GM12878 (cell line): ENCODE data around the gene DNAI7. TPM values are rescaled to one million over a fixed set of nuclear protein-coding genes. Genes with fewer than 3 reads are reported as not detected.

ENCODE experiments used
- ATAC-seq: fragments of 200-7000 bp; cut with Tn5 transposase; 3 replicates; pipeline ENCODE4 v1.9.1; 2020; ENCODE audit warnings: mild to moderate bottlenecking, moderate library complexity
- BruUV-seq: library from RNA; stranded (reverse); fragments of 400-500 nt; replicated peaks from 2 replicates; lab custom pipeline; 2021; lab: Mats Ljungman, UMichigan
- CTCF ChIA-PET: fragments of 300-600 bp; sonication (Branson Sonifier 250); formaldehyde crosslinking; extraction: SDS; loops from one replicate; lab custom pipeline; 2021; ENCODE audit warnings: inconsistent platforms; lab: Yijun Ruan, JAX
- POLR2A ChIA-PET: fragments of 350-600 bp; formaldehyde crosslinking; extraction: SDS; loops from one replicate; lab custom pipeline; 2021; ENCODE audit warnings: inconsistent platforms; lab: Charles Lee
- RAD21 ChIA-PET: fragments of 300-600 bp; sonication (Branson Sonifier 250); formaldehyde crosslinking; loops from one replicate; lab custom pipeline; 2023; ENCODE audit warnings: antibody characterized with exemption; ENCODE audit not compliant: unreplicated experiment; lab: Charles Lee
- SMC1A ChIA-PET: fragments of 300-600 bp; sonication (Branson Sonifier 250); formaldehyde crosslinking; loops from one replicate; lab custom pipeline; 2023; ENCODE audit not compliant: unreplicated experiment, uncharacterized antibody; lab: Charles Lee
- DNase-seq: peaks from one replicate; pipeline ENCODE4 v3.0.0-alpha.2; 2011; ENCODE audit warnings: low read depth, low spot score
- FAIRE-seq: peaks from 3 replicates; lab custom pipeline; 2011; peaks lifted over from hg19 to GRCh38; lab: Jason Lieb, UNC
- H2AFZ ChIP-seq: 2 replicates; pipeline ENCODE4 v1.6.0; 2011; ENCODE audit warnings: low read depth, low read length, control low read depth; ENCODE audit not compliant: control insufficient read depth
- H3K27ac ChIP-seq: 2 replicates; pipeline ENCODE4 v1.5.1; 2011; ENCODE audit warnings: control low read depth; ENCODE audit not compliant: control insufficient read depth, insufficient read depth
- H3K27me3 ChIP-seq, 2 experiments: replicated peaks in 1 of 2; 2 replicates each; pipeline versions ENCODE4 v1.6.0 to v1.6.1; 2011; ENCODE audit warnings: low read length in 1 of 2; ENCODE audit not compliant: control insufficient read depth in 2 of 2, insufficient read depth in 2 of 2
- H3K36me3 ChIP-seq, 2 experiments: 2 replicates each; pipeline ENCODE4 v1.5.1; 2011; ENCODE audit warnings: low read length in 1 of 2; ENCODE audit not compliant: control insufficient read depth in 2 of 2, insufficient read depth in 2 of 2
- H3K4me1 ChIP-seq: 2 replicates; pipeline ENCODE4 v1.6.1; 2011; ENCODE audit warnings: mild to moderate bottlenecking, low read length, moderate library complexity, mixed read lengths; ENCODE audit not compliant: control insufficient read depth, insufficient read depth
- H3K4me2 ChIP-seq: 2 replicates; pipeline ENCODE4 v1.6.0; 2011; ENCODE audit warnings: control low read depth; ENCODE audit not compliant: control insufficient read depth, insufficient read depth
- H3K4me3 ChIP-seq: fragments of 200-600 bp; sonication (generic); 2 replicates; pipeline ENCODE4 v1.5.1; 2016
- H3K79me2 ChIP-seq: 2 replicates; pipeline ENCODE4 v1.6.0; 2011; ENCODE audit warnings: low read length; ENCODE audit not compliant: control insufficient read depth, insufficient read depth
- H3K9ac ChIP-seq: 2 replicates; pipeline ENCODE4 v1.8.0; 2011; ENCODE audit warnings: low read length, control low read depth, mixed read lengths; ENCODE audit not compliant: control insufficient read depth, insufficient read depth
- H3K9me3 ChIP-seq: replicated peaks from 3 replicates; pipeline ENCODE4 v1.5.1; 2011; ENCODE audit warnings: mild to moderate bottlenecking, low read length; ENCODE audit not compliant: control insufficient read depth, insufficient read depth
- H4K20me1 ChIP-seq: 2 replicates; pipeline ENCODE4 v1.6.0; 2011; ENCODE audit not compliant: control insufficient read depth, insufficient read depth
- IKZF2 ChIP-seq, 2 experiments: fragments of 450-650 bp; IDR thresholded peaks; 2 replicates each; pipeline ENCODE4 v1.6.1; 2017; ENCODE audit warnings: mild to moderate bottlenecking in 2 of 2, moderate library complexity in 2 of 2
- KDM1A ChIP-seq: fragments of 200-600 bp; sonication (generic); IDR thresholded peaks from 2 replicates; pipeline ENCODE4 v1.6.1; 2016; ENCODE audit warnings: borderline replicate concordance
- NBN ChIP-seq: fragments of 450-650 bp; IDR thresholded peaks from 2 replicates; pipeline ENCODE4 v1.6.1; 2016
- PAX5 ChIP-seq: IDR thresholded peaks from 2 replicates; pipeline ENCODE4 v1.6.1; 2011; ENCODE audit warnings: low read depth, low read length, borderline replicate concordance
- POLR2AphosphoS5 ChIP-seq: IDR thresholded peaks from 2 replicates; pipeline ENCODE4 v1.6.1; 2011; ENCODE audit warnings: mild to moderate bottlenecking, low read length, inconsistent platforms
- SIN3A ChIP-seq: IDR thresholded peaks from 2 replicates; pipeline ENCODE4 v1.6.1; 2012; ENCODE audit warnings: low read depth, low read length, improper control_type of control experiment
- SMARCA5 ChIP-seq: fragments of 450-650 bp; IDR thresholded peaks from 2 replicates; pipeline ENCODE4 v1.6.1; 2017; ENCODE audit warnings: mild to moderate bottlenecking
- SREBF2 ChIP-seq: IDR thresholded peaks from 2 replicates; pipeline ENCODE4 v1.6.1; 2012; ENCODE audit warnings: mild to moderate bottlenecking, low read length
- WRNIP1 ChIP-seq: IDR thresholded peaks from 2 replicates; pipeline ENCODE4 v1.6.1; 2011; ENCODE audit warnings: low read depth, low read length, improper control_type of control experiment, borderline replicate concordance
- ZBED1 ChIP-seq: IDR thresholded peaks from 2 replicates; pipeline ENCODE4 v1.6.1; 2016; ENCODE audit warnings: borderline replicate concordance
- ZNF622 ChIP-seq: fragments of 450-650 bp; IDR thresholded peaks from 2 replicates; pipeline ENCODE4 v1.6.1; 2017; ENCODE audit warnings: mild to moderate bottlenecking, inconsistent platforms
- WGBS: methylation state at CpG from one replicate; pipeline ENCODE4 v1.1.6; 2016; ENCODE audit warnings: low lambda C conversion rate; ENCODE audit not compliant: insufficient replicate concordance, insufficient coverage; ENCODE audit errors: missing lambda C conversion rate; 5-methylcytosine and 5-hydroxymethylcytosine counted together
- in situ Hi-C: fragments of 300-500 bp; cut with MboI; formaldehyde crosslinking; loops from 9 replicates; pipeline ENCODE4 v1.14.3; 2018; ENCODE audit warnings: mixed read lengths
- intact Hi-C: fragments of 100-400 bp; cut with micrococcal nuclease; formaldehyde crosslinking; loops from one replicate; pipeline ENCODE4 v1.14.2; 2022; ENCODE audit not compliant: unreplicated experiment
- polyA plus RNA-seq, 11 experiments: library from polyadenylated mRNA; depleted of rRNA in 4 of 11; unstranded in 6 of 11; stranded (reverse) in 5 of 11; fragments of >200 nt; fragmentation: Nextera tagmentation in 4 of 11; fragmentation: Illumina TruSeq in 1 of 11; extraction: Ambion mirVana in 4 of 11; extraction: Trizol in 1 of 11; gene quantifications; 1 replicate in 1 of 11; 2 replicates in 10 of 11; pipeline versions ENCODE4 v1.2.1 to v1.2.3, GENCODE V29; 2011 to 2016; ENCODE audit warnings: inconsistent platforms in 2 of 11, missing spikeins in 2 of 11, low read depth in 1 of 11
- total RNA-seq, 4 experiments: library from RNA; depleted of rRNA in 3 of 4; stranded (reverse); fragments of >200 nt in 3 of 4; fragmentation: Illumina TruSeq in 1 of 4; extraction: Trizol in 1 of 4; gene quantifications; 2 replicates each; pipeline versions ENCODE4 v1.2.1 to v1.2.3, GENCODE V29; 2013 to 2021

Gene DNAI7
- total and polyA plus RNA-seq, 10 of the 15 experiments (the other 5 are each of a cell fraction or from before 2014, with no cell fraction given), result 0.05 to 0.48 (median 0.13) TPM; not detected in 4

- TF ChIP-seq KDM1A, result no peak
- no peak for TF ChIP-seq ZNF622
- TF ChIP-seq IKZF2 (IDR thresholded peaks at IDR 0.05), result no peak
- TF ChIP-seq, all 136 proteins: peak for 0
These were observed 112.3 kb downstream of the DNAI7 start (continued) for GRCh38 chr12:25082628-25083027.

- Histone ChIP-seq H3K9ac (no peak overlapping the region), H3K27me3 (no peaks in the 10 kb centered on the region), H3K36me3 (peaks cover 4 to 26% of the 10 kb centered on the region in 2 experiments; a peak in 3 of 4 replicates), H3K79me2 (peaks cover 7% of the 10 kb centered on the region), H3K27ac (no peak overlapping the region), H3K4me1 (peaks cover 9% of the 10 kb centered on the region), H3K9me3 (no peaks in the 10 kb centered on the region; the same call in 2 of the 3 replicates), H3K4me2 (no peak overlapping the region), H4K20me1 (no peaks in the 10 kb centered on the region), H3K4me3 (no peak overlapping the region), H2AFZ (no peak overlapping the region)
- FAIRE-seq (no peak), ATAC-seq (no peak), DNase-seq (no peak)
- POLR2A ChIA-PET, result no interaction called here
- RAD21 ChIA-PET, result interaction anchor here (1.0 kb wide), 1 partner anchor 28 kb away, joined by 3 read pairs; no protein-coding TSS in a partner anchor
- CTCF ChIA-PET, result interaction anchor here (0.8 to 1.9 kb wide), 3 partner anchors 14 to 29 kb away, joined by 4 to 5 read pairs (median 5); no protein-coding TSS in a partner anchor
- intact Hi-C loops (no loop called here), in situ Hi-C loops (no loop called here)
- TF ChIP-seq SMARCA5 (no peak), NBN (no peak), KDM1A (no peak), SREBF2 (no peak), POLR2AphosphoS5 (no peak), PAX5 (no peak), SIN3A (no peak), WRNIP1 (no peak), ZBED1 (no peak)
- SMC1A ChIA-PET, result interaction anchor here (0.6 to 2.6 kb wide), 7 partner anchors 11 to 88 kb away, joined by 3 to 19 read pairs (median 3); no protein-coding TSS in a partner anchor
- WGBS, result 98% methylated on average over 5 of the region's 5 CpGs
- no TSS peak for BruUV-seq
These were observed 115.6 kb downstream of the DNAI7 start for GRCh38 chr12:25079393-25079792.
